Measurements from ENCODE around the gene TECPR1. TPM values are rescaled to one million over a fixed set of nuclear protein-coding genes. Genes with fewer than 3 reads are reported as not detected.

Gene TECPR1
- total RNA-seq, 1 experiment from 2014 or later = 13.9 TPM

GRCh38 chr7:98215561-98216495 is 36.2 kb downstream of the TECPR1 start:
- no peak overlapping the region for H2BK15ac ChIP-seq (ENCODE audit: low read depth, low read length)
- no peak overlapping the region for H3K56ac ChIP-seq (ENCODE audit: insufficient read length, low read depth, low read length)
- H4K5ac ChIP-seq (ENCODE audit: insufficient read length, low read depth, low read length) = no peak overlapping the region
- 0 out of 7 replicates have a peak overlapping the region, but pooled peaks of 1 of the 3 experiments have one; percentile 23 for H3K27ac Mint-ChIP-seq
- no peaks in the 10 kb centered on the region for H3K4me1 ChIP-seq (ENCODE audit: insufficient read depth, low read length)
- H3K27me3 ChIP-seq (ENCODE audit: insufficient read depth, low read length) = no peaks in the 10 kb centered on the region
- no CpG with 5 or more reads among the region's 32 CpGs for WGBS (ENCODE audit: extremely low coverage, insufficient read length, low lambda C conversion rate)
- H2BK12ac ChIP-seq (ENCODE audit: insufficient read length, low read depth, low read length) = no peak overlapping the region
- H3K4me2 ChIP-seq (ENCODE audit: insufficient read depth, insufficient read length, low read length) = no peak overlapping the region
- no peak overlapping the region for H3K27ac ChIP-seq (ENCODE audit: insufficient read length, low read depth, low read length)
- no peak overlapping the region for H3K4me3 Mint-ChIP-seq
- TF ChIP-seq, protein P1, sequence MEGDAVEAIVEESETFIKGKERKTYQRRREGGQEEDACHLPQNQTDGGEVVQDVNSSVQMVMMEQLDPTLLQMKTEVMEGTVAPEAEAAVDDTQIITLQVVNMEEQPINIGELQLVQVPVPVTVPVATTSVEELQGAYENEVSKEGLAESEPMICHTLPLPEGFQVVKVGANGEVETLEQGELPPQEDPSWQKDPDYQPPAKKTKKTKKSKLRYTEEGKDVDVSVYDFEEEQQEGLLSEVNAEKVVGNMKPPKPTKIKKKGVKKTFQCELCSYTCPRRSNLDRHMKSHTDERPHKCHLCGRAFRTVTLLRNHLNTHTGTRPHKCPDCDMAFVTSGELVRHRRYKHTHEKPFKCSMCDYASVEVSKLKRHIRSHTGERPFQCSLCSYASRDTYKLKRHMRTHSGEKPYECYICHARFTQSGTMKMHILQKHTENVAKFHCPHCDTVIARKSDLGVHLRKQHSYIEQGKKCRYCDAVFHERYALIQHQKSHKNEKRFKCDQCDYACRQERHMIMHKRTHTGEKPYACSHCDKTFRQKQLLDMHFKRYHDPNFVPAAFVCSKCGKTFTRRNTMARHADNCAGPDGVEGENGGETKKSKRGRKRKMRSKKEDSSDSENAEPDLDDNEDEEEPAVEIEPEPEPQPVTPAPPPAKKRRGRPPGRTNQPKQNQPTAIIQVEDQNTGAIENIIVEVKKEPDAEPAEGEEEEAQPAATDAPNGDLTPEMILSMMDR (conservative IDR thresholded peaks at IDR 0.05) = no peak
- H3T11ph ChIP-seq (ENCODE audit: low read length) = no peak overlapping the region
- H3K79me1 ChIP-seq (ENCODE audit: insufficient read depth, low read depth, low read length, poor library complexity, severe bottlenecking) = no peaks in the 10 kb centered on the region
- no peaks in the 10 kb centered on the region for H3K23me2 ChIP-seq (ENCODE audit: insufficient read length, low read depth, low read length, poor library complexity, severe bottlenecking)
- no peak overlapping the region for H2BK5ac ChIP-seq (ENCODE audit: insufficient read length, low read length)
- H4K8ac ChIP-seq (replicated peaks; ENCODE audit: insufficient read length, low read depth, low read length) = no peak overlapping the region
- peaks cover 4 to 9% of the 10 kb centered on the region in 2 experiments for H3K4me1 Mint-ChIP-seq
- no peak overlapping the region for H3K4ac ChIP-seq (ENCODE audit: low read depth, low read length)
- no peak overlapping the region for H3K23ac ChIP-seq (ENCODE audit: insufficient read length, low read depth, low read length)
- H3K9ac ChIP-seq (ENCODE audit: extremely low read depth, insufficient read length, low read length) = no peak overlapping the region
- H3K9me3 ChIP-seq (ENCODE audit: control insufficient read depth, low read depth, low read length) = no peaks in the 10 kb centered on the region
- H3K79me2 ChIP-seq (ENCODE audit: insufficient read depth, low read length) = no peaks in the 10 kb centered on the region
- no peak overlapping the region for H3K14ac ChIP-seq (ENCODE audit: insufficient read depth, low read length)
- H3K18ac ChIP-seq (ENCODE audit: insufficient read length, low read depth, low read length) = no peak overlapping the region
- no peak overlapping the region for H2BK120ac ChIP-seq (ENCODE audit: low read depth, low read length, poor library complexity, severe bottlenecking)
- H2BK20ac ChIP-seq (ENCODE audit: low read depth, low read length, poor library complexity, severe bottlenecking) = no peak overlapping the region
- H4K20me1 ChIP-seq (ENCODE audit: control insufficient read depth, insufficient read depth, insufficient read length) = no peaks in the 10 kb centered on the region
- H3K36me3 Mint-ChIP-seq (ENCODE audit: insufficient read depth in 1 of 3, low read depth in 3 of 3) = no peaks in the 10 kb centered on the region
- H3K27me3 Mint-ChIP-seq (ENCODE audit: low read depth) = no peaks in the 10 kb centered on the region
- H4K91ac ChIP-seq (ENCODE audit: insufficient read length, low read depth, low read length) = no peak overlapping the region
- no peak overlapping the region for H2AFZ ChIP-seq (ENCODE audit: low read length)
- no peak for DNase-seq
- no peaks in the 10 kb centered on the region for H3K9me3 Mint-ChIP-seq
- no peak overlapping the region for H2AK5ac ChIP-seq (ENCODE audit: insufficient read length, low read length)
